Stimulated activated CD8-positive, alpha-beta memory T cell treated with anti-CD3 and anti-CD28 coated beads, Interleukin-15, amount 100 ng/mL, for 1 hour (primary cell): ENCODE data around the gene AEBP2.
"Not testable (repeated sequence)": the region's sequence is repeated elsewhere in the genome, so short reads cannot be mapped to it uniquely, and the experiment has no call there.

Experiments
- DNase-seq: peaks from one replicate; pipeline ENCODE4 v3.0.0-alpha.2; 2020; ENCODE audit warnings: low read depth

AEBP2 gene

GRCh38 chr12:19439059-19440018 is at the start of gene AEBP2:
Gene AEBP2, plus strand, starts transcription at chr12:19439492. Its CDS starts 208 bp downstream, at chr12:19439700.
- DNase-seq: peak; percentile 84

GRCh38 chr12:19390051-19390598 is 49.2 kb upstream of the AEBP2 start:
- no peak for DNase-seq

- DNase-seq: not testable (repeated sequence)
Observed at GRCh38 chr12:19392644-19393043, 46.6 kb upstream of the AEBP2 start.

GRCh38 chr12:19394385-19394784 is 44.9 kb upstream of the AEBP2 start:
- no peak for DNase-seq

GRCh38 chr12:19397534-19397933 is 41.8 kb upstream of the AEBP2 start:
- DNase-seq: no peak

- DNase-seq: no peak
Observed at GRCh38 chr12:19398376-19399363, 40.6 kb upstream of the AEBP2 start.

- not testable (repeated sequence) for DNase-seq
Observed at GRCh38 chr12:19400649-19401285, 38.5 kb upstream of the AEBP2 start.

GRCh38 chr12:19402211-19402610 is 37.1 kb upstream of the AEBP2 start:
- no peak for DNase-seq

GRCh38 chr12:19402743-19403431 is 36.4 kb upstream of the AEBP2 start:
- DNase-seq: no peak

- no peak for DNase-seq
Observed at GRCh38 chr12:19404242-19404880, 34.9 kb upstream of the AEBP2 start.

- DNase-seq: no peak
Observed at GRCh38 chr12:19409376-19409775, 29.9 kb upstream of the AEBP2 start.

GRCh38 chr12:19410211-19410610 is 29.1 kb upstream of the AEBP2 start:
- DNase-seq: no peak

GRCh38 chr12:19410629-19411185 is 28.6 kb upstream of the AEBP2 start:
- DNase-seq: no peak

- no peak for DNase-seq
Observed at GRCh38 chr12:19411234-19412204, 27.8 kb upstream of the AEBP2 start.

- DNase-seq: no peak
Observed at GRCh38 chr12:19412844-19413243, 26.4 kb upstream of the AEBP2 start.

- DNase-seq: not testable (repeated sequence)
Observed at GRCh38 chr12:19413582-19413981, 25.7 kb upstream of the AEBP2 start.

GRCh38 chr12:19415563-19415962 is 23.7 kb upstream of the AEBP2 start:
- DNase-seq: no peak

GRCh38 chr12:19419086-19419485 is 20.2 kb upstream of the AEBP2 start:
- DNase-seq: no peak
